Measurements from ENCODE around the gene TMSB4Y. TPM values are rescaled to one million over a fixed set of nuclear protein-coding genes. Genes with fewer than 3 reads are reported as not detected.

The TMSB4Y gene
- total RNA-seq, 4 donors from 2014 or later = 2.6 to 4.5 TPM; not detected in 2

DNA sequence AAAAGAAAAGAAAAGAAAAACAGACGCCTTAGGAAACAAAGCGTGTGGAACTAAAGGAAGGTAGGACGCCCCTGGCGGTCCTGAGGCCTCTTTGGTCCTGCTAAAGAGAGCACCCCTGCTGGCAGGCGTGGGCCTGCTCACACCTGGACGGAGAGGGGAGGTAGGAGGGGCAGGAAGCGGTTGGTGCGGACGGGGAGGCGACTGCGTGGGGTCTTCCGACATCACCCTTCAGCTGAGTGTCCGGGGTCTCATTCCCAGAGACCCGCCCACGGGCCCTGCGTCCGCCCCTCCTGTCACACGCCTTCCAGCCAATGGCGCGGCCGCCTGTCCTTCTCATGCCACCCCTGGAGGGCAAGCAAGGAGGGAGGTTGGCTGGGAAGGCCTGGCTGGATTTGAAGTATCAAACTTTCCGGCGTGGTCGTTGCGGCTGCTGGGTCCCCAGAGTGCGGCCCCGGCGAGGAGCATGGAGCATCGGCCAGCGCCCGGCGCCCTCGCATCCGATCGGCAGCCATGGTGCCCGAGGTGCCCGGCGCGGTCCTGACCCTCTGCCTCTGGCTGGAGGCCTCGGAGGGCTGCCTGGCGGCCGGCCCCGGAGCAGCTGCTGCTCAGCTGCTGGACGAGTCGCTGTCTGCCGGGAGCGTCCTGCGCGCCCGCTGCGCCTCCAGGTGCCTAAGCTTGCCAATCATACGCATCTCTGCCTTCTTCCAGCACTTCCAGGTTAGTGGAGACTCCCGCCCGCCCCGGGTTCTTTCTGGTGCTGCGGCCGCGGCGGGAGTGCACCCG lies 47.8 kb downstream of the TMSB4Y start:
- intact Hi-C loops (cut with DNase I) = no loop called here
- 0 to 2% methylated on average over 8 to 11 of the region's 60 CpGs for WGBS, 2 donors
- no peaks in the 10 kb centered on the region for H3K36me3 ChIP-seq
- H3K4me1 ChIP-seq = no peaks in the 10 kb centered on the region
- peak overlapping the region in 1 of 3 donors; percentile 7 for H3K4me3 ChIP-seq (replicated peaks in 1 of 3)
- no peaks in the 10 kb centered on the region for H3K9me3 ChIP-seq
- H3K27ac ChIP-seq = no peak overlapping the region
- peak; percentile 40 to 50 for DNase-seq
- no peaks in the 10 kb centered on the region for H3K27me3 ChIP-seq
- TF ChIP-seq, protein P1, sequence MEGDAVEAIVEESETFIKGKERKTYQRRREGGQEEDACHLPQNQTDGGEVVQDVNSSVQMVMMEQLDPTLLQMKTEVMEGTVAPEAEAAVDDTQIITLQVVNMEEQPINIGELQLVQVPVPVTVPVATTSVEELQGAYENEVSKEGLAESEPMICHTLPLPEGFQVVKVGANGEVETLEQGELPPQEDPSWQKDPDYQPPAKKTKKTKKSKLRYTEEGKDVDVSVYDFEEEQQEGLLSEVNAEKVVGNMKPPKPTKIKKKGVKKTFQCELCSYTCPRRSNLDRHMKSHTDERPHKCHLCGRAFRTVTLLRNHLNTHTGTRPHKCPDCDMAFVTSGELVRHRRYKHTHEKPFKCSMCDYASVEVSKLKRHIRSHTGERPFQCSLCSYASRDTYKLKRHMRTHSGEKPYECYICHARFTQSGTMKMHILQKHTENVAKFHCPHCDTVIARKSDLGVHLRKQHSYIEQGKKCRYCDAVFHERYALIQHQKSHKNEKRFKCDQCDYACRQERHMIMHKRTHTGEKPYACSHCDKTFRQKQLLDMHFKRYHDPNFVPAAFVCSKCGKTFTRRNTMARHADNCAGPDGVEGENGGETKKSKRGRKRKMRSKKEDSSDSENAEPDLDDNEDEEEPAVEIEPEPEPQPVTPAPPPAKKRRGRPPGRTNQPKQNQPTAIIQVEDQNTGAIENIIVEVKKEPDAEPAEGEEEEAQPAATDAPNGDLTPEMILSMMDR (IDR thresholded peaks at IDR 0.05) = peak in 2 of 6 experiments; percentile 30 to 43
- TF ChIP-seq POLR2A (IDR thresholded peaks at IDR 0.05) = no peak

DNA sequence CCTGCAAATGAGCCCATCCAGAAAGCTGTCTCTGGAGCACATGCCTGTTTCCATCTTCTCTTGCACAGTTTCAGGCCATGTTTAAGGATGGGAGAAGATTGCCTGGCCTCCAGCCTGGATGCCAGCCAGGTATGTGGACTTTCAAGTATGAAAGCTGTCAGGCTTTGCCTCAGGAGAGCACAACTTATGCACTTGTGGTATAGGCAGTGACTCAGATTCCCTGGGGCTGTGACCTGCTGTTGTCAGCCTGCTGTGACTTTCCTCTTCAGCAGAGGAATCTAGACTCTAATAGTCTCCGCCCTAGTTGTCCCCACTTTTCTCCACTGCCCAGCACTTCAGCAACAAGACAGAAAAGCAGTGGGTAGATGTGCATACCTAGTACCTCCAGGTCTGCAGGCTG lies 51.0 kb downstream of the TMSB4Y start:
- no peaks in the 10 kb centered on the region for H3K4me1 ChIP-seq
- H3K36me3 ChIP-seq = no peaks in the 10 kb centered on the region
- no peaks in the 10 kb centered on the region for H3K9me3 ChIP-seq
- H3K4me3 ChIP-seq (replicated peaks in 1 of 3) = no peak overlapping the region
- TF ChIP-seq, protein P1 (IDR thresholded peaks at IDR 0.05) = no peak
- TF ChIP-seq POLR2A (IDR thresholded peaks at IDR 0.05) = no peak
- 88 to 100% methylated on average over 1 of the region's 1 CpG for WGBS, 2 donors
- H3K27ac ChIP-seq = no peak overlapping the region
- H3K27me3 ChIP-seq = no peaks in the 10 kb centered on the region
- DNase-seq = no peak
- intact Hi-C loops (cut with DNase I) = no loop called here

Other genes with a start within 250 kb of the TMSB4Y start
- gene UTY, start 223.9 kb upstream of the TMSB4Y start, total RNA-seq = 100 to 1,000 TPM in 1 of 4 donors, 10 to 100 TPM in 1, under 1 TPM in 1, not detected in 1; 0.27 to 113 (median 57.1) TPM